HEK293T (cell line): ENCODE measurements around the gene TMTC2.

Experiments
- ARNT ChIP-seq: fragments of 450-650 bp; IDR thresholded peaks from 2 replicates; pipeline ENCODE4 v1.6.1; 2017; ENCODE audit warnings: mild to moderate bottlenecking
- BHLHE40 ChIP-seq: fragments of 450-650 bp; IDR thresholded peaks from 2 replicates; pipeline ENCODE4 v1.6.1; 2016; ENCODE audit warnings: mild to moderate bottlenecking, moderate library complexity, borderline replicate concordance
- FOXA1 ChIP-seq: fragments of 450-650 bp; IDR thresholded peaks from 2 replicates; pipeline ENCODE4 v1.6.1; 2016; ENCODE audit warnings: mild to moderate bottlenecking
- FOXM1 ChIP-seq: fragments of 450-650 bp; IDR thresholded peaks from 2 replicates; pipeline ENCODE4 v1.6.1; 2017; ENCODE audit warnings: mild to moderate bottlenecking, borderline replicate concordance
- L3MBTL2 ChIP-seq: fragments of 450-650 bp; conservative IDR thresholded peaks from 2 replicates; pipeline ENCODE4 v1.6.1; 2016; ENCODE audit warnings: mild to moderate bottlenecking
- NFRKB ChIP-seq: fragments of 450-650 bp; IDR thresholded peaks from 2 replicates; pipeline ENCODE4 v1.6.1; 2016; ENCODE audit warnings: mild to moderate bottlenecking, moderate library complexity
- SP1 ChIP-seq: fragments of 450-650 bp; IDR thresholded peaks from 2 replicates; pipeline ENCODE4 v1.6.1; 2017
- SUZ12 ChIP-seq: fragments of 450-650 bp; IDR thresholded peaks from 2 replicates; pipeline ENCODE4 v1.6.1; 2016; ENCODE audit warnings: mild to moderate bottlenecking
- TARDBP ChIP-seq: fragments of 450-650 bp; IDR thresholded peaks from 2 replicates; pipeline ENCODE4 v1.6.1; 2016
- TF ChIP-seq, protein P1 (sequence below): fragments of 450-650 bp; IDR thresholded peaks from 2 replicates; pipeline ENCODE4 v1.6.1; 2016

DNA sequence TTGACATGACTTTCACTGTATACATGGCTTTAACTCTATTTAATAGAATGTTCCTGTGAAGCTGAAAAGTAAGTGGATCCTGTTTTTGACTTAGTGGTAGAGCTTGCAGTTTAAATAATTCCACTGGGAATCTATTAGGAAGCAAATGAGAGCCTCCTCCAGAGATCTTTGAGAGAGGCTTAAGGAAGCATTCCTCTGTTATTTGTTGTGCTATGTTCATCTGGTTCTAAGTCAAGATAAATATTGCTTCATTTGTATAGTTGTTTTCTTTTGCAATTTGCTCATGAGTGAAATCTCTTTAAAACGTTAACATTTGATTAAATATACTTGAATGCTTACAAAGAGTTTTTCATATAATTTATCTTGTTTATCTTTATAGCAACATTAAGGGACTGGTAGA lies 70.4 kb downstream of the TMTC2 start:
- TF ChIP-seq TARDBP (no peak), L3MBTL2 (no peak), FOXA1 (no peak), SP1 (no peak), FOXM1 (no peak), NFRKB (no peak), BHLHE40 (no peak), ARNT (no peak), SUZ12 (no peak)
- TF ChIP-seq, protein P1, sequence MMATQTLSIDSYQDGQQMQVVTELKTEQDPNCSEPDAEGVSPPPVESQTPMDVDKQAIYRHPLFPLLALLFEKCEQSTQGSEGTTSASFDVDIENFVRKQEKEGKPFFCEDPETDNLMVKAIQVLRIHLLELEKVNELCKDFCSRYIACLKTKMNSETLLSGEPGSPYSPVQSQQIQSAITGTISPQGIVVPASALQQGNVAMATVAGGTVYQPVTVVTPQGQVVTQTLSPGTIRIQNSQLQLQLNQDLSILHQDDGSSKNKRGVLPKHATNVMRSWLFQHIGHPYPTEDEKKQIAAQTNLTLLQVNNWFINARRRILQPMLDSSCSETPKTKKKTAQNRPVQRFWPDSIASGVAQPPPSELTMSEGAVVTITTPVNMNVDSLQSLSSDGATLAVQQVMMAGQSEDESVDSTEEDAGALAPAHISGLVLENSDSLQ, result no peak
